ENCODE measurements around the gene INMT. TPM values are rescaled to one million over a fixed set of nuclear protein-coding genes. Genes with fewer than 3 reads are reported as not detected.

Gene INMT
- total RNA-seq, 1 experiment from 2014 or later: not detected

GRCh38 chr7:30730097-30730496, 21.8 kb upstream of the INMT start:
- no peak overlapping the region for H3K4me3 Mint-ChIP-seq (ENCODE audit: unreplicated experiment)

GRCh38 chr7:30730996-30731395, 20.9 kb upstream of the INMT start:
- Mint-ChIP-seq H3K4me1 (ENCODE audit: insufficient read depth, unreplicated experiment) (no peaks in the 10 kb centered on the region), H3K9me3 (ENCODE audit: unreplicated experiment) (no peaks in the 10 kb centered on the region), H3K27me3 (ENCODE audit: insufficient read depth, unreplicated experiment) (peaks cover 80% of the 10 kb centered on the region), H3K4me3 (ENCODE audit: unreplicated experiment) (no peak overlapping the region), H3K36me3 (ENCODE audit: insufficient read depth, unreplicated experiment) (no peaks in the 10 kb centered on the region), H3K27ac (ENCODE audit: low read depth, unreplicated experiment) (no peak overlapping the region)
- intact Hi-C loops (cut with micrococcal nuclease): no loop called here
- no peak for TF ChIP-seq CTCF (IDR thresholded peaks at IDR 0.05; ENCODE audit: unreplicated experiment)
- ChIA-PET POLR2A (no interaction called here), CTCF (interaction anchor here (0.8 to 2.2 kb wide), 2 partner anchors 9 to 10 kb away, joined by 3 to 9 read pairs; no protein-coding TSS in a partner anchor)
- no peak for DNase-seq (ENCODE audit: unreplicated experiment)
- BruUV-seq (replicated peaks): no TSS peak

More at GRCh38 chr7:30730097-30730496, 21.8 kb upstream of the INMT start:
- intact Hi-C loops (cut with micrococcal nuclease): no loop called here
- no TSS peak for BruUV-seq (replicated peaks)
- H3K27me3 Mint-ChIP-seq (ENCODE audit: insufficient read depth, unreplicated experiment): peaks cover 82% of the 10 kb centered on the region
- ChIA-PET CTCF (interaction anchor here (0.6 to 2.2 kb wide), 3 partner anchors 10 to 392 kb away, joined by 3 to 9 read pairs (median 3); no protein-coding TSS in a partner anchor), POLR2A (no interaction called here)
- no peak overlapping the region for H3K27ac Mint-ChIP-seq (ENCODE audit: low read depth, unreplicated experiment)
- TF ChIP-seq CTCF (IDR thresholded peaks at IDR 0.05; ENCODE audit: unreplicated experiment): no peak
- no peaks in the 10 kb centered on the region for H3K9me3 Mint-ChIP-seq (ENCODE audit: unreplicated experiment)
- H3K4me1 Mint-ChIP-seq (ENCODE audit: insufficient read depth, unreplicated experiment): no peaks in the 10 kb centered on the region
- DNase-seq (ENCODE audit: unreplicated experiment): no peak
- H3K36me3 Mint-ChIP-seq (ENCODE audit: insufficient read depth, unreplicated experiment): no peaks in the 10 kb centered on the region

- ChIA-PET CTCF (interaction anchor here (2.2 kb wide), 1 partner anchor 8 kb away, joined by 9 read pairs; no protein-coding TSS in a partner anchor), POLR2A (no interaction called here)
- no peak for DNase-seq (ENCODE audit: unreplicated experiment)
- intact Hi-C loops (cut with micrococcal nuclease): no loop called here
- H3K9me3 Mint-ChIP-seq (ENCODE audit: unreplicated experiment): no peaks in the 10 kb centered on the region
- H3K27me3 Mint-ChIP-seq (ENCODE audit: insufficient read depth, unreplicated experiment): peaks cover 77% of the 10 kb centered on the region
- H3K27ac Mint-ChIP-seq (ENCODE audit: low read depth, unreplicated experiment): no peak overlapping the region
- no peaks in the 10 kb centered on the region for H3K4me1 Mint-ChIP-seq (ENCODE audit: insufficient read depth, unreplicated experiment)
- no peak for TF ChIP-seq CTCF (IDR thresholded peaks at IDR 0.05; ENCODE audit: unreplicated experiment)
- no peak overlapping the region for H3K4me3 Mint-ChIP-seq (ENCODE audit: unreplicated experiment)
- no peaks in the 10 kb centered on the region for H3K36me3 Mint-ChIP-seq (ENCODE audit: insufficient read depth, unreplicated experiment)
- no TSS peak for BruUV-seq (replicated peaks)
These were observed 20.4 kb upstream of the INMT start for GRCh38 chr7:30731581-30731980.

- Mint-ChIP-seq H3K4me3 (ENCODE audit: unreplicated experiment) (no peak overlapping the region), H3K27me3 (ENCODE audit: insufficient read depth, unreplicated experiment) (peaks cover 87% of the 10 kb centered on the region), H3K9me3 (ENCODE audit: unreplicated experiment) (no peaks in the 10 kb centered on the region), H3K36me3 (ENCODE audit: insufficient read depth, unreplicated experiment) (no peaks in the 10 kb centered on the region), H3K4me1 (ENCODE audit: insufficient read depth, unreplicated experiment) (no peaks in the 10 kb centered on the region), H3K27ac (ENCODE audit: low read depth, unreplicated experiment) (no peak overlapping the region)
- no peak for TF ChIP-seq CTCF (IDR thresholded peaks at IDR 0.05; ENCODE audit: unreplicated experiment)
- POLR2A ChIA-PET: no interaction called here
- BruUV-seq (replicated peaks): no TSS peak
- intact Hi-C loops (cut with micrococcal nuclease): no loop called here
- DNase-seq (ENCODE audit: unreplicated experiment): no peak
- CTCF ChIA-PET: interaction anchor here (1.2 to 1.4 kb wide), 2 partner anchors 9 to 31 kb away, joined by 4 read pairs; no protein-coding TSS in a partner anchor
These were observed 19.3 kb upstream of the INMT start for GRCh38 chr7:30732606-30733005.

Data from MCF 10A (cell line).